WI38 (cell line): ENCODE results near the gene SUFU.

Experiments
- H3K4me3 ChIP-seq: 2 replicates; pipeline ENCODE4 v1.5.1; 2011; ENCODE audit warnings: low read depth, mild to moderate bottlenecking, control low read depth, low read length
- CTCF ChIP-seq: IDR thresholded peaks from 2 replicates; pipeline ENCODE4 v1.5.1; 2012; ENCODE audit warnings: low read depth, mild to moderate bottlenecking, control low read depth, low read length

The SUFU gene

GRCh38 chr10:102673819-102674511 lies 170.2 kb downstream of the SUFU start:
- H3K4me3 ChIP-seq, result peak overlapping the region; percentile 44
- TF ChIP-seq CTCF, result no peak

GRCh38 chr10:102674566-102674965 lies 170.8 kb downstream of the SUFU start:
- H3K4me3 ChIP-seq, result no peak overlapping the region
- no peak for TF ChIP-seq CTCF

- peak overlapping the region; percentile 39 for H3K4me3 ChIP-seq
- TF ChIP-seq CTCF, result no peak
These were observed 171.4 kb downstream of the SUFU start for GRCh38 chr10:102675011-102675665.

- H3K4me3 ChIP-seq, result peak overlapping the region; percentile 39
- TF ChIP-seq CTCF, result no peak
These were observed 172.1 kb downstream of the SUFU start for GRCh38 chr10:102675666-102676533.

- H3K4me3 ChIP-seq, result peak overlapping the region; percentile 33
- no peak for TF ChIP-seq CTCF
These were observed 173.0 kb downstream of the SUFU start for GRCh38 chr10:102676534-102677315.

- no peak for TF ChIP-seq CTCF
- no peak overlapping the region for H3K4me3 ChIP-seq
These were observed 173.7 kb downstream of the SUFU start for GRCh38 chr10:102677331-102678067.
